ENCODE results near the gene TNS1.
A peak's percentile ranks its signal among the peaks of the same experiment; 100 is the strongest.

Gene TNS1

GRCh38 chr2:217909156-217909820, 93.5 kb downstream of the TNS1 start:
- DNase-seq: no peak

- no peak for DNase-seq
Observed at GRCh38 chr2:217908544-217908943, 94.3 kb downstream of the TNS1 start.

GRCh38 chr2:217907266-217907665, 95.5 kb downstream of the TNS1 start:
- DNase-seq: no peak

GRCh38 chr2:217906798-217907197, 96.0 kb downstream of the TNS1 start:
- no peak for DNase-seq

- no peak for DNase-seq
Observed at GRCh38 chr2:217905896-217906295, 96.9 kb downstream of the TNS1 start.

- no peak for DNase-seq
Observed at GRCh38 chr2:217905395-217905794, 97.4 kb downstream of the TNS1 start.

GRCh38 chr2:217904614-217904965, 98.2 kb downstream of the TNS1 start:
- no peak for DNase-seq

- no peak for DNase-seq
Observed at GRCh38 chr2:217903859-217904613, 98.8 kb downstream of the TNS1 start.

GRCh38 chr2:217903142-217903858, 99.5 kb downstream of the TNS1 start:
- no peak for DNase-seq

GRCh38 chr2:217902379-217903141, 100.2 kb downstream of the TNS1 start:
- peak; percentile 62 for DNase-seq

GRCh38 chr2:217901835-217902378, 100.9 kb downstream of the TNS1 start:
- no peak for DNase-seq

- no peak for DNase-seq
Observed at GRCh38 chr2:217901400-217901799, 101.4 kb downstream of the TNS1 start.

- DNase-seq: no peak
Observed at GRCh38 chr2:217900780-217901360, 101.9 kb downstream of the TNS1 start.

- DNase-seq: no peak
Observed at GRCh38 chr2:217900010-217900779, 102.6 kb downstream of the TNS1 start.

- peak; percentile 50 for DNase-seq
Observed at GRCh38 chr2:217899231-217900009, 103.4 kb downstream of the TNS1 start.

GRCh38 chr2:217897816-217898806, 104.7 kb downstream of the TNS1 start:
- no peak for DNase-seq

GRCh38 chr2:217897091-217897715, 105.6 kb downstream of the TNS1 start:
- no peak for DNase-seq

GRCh38 chr2:217895070-217895635, 107.6 kb downstream of the TNS1 start:
- DNase-seq: no peak

GRCh38 chr2:217893440-217893839, 109.4 kb downstream of the TNS1 start:
- no peak for DNase-seq
